Measurements from ENCODE around the gene KIAA0040. TPM values are rescaled to one million over a fixed set of nuclear protein-coding genes. Genes with fewer than 3 reads are reported as not detected.
A peak's percentile ranks its signal among the peaks of the same experiment; 100 is the strongest.

KIAA0040 gene
- polyA plus RNA-seq, 1 donor from 2014 or later = not detected

- Histone ChIP-seq H4K20me1 (ENCODE audit: insufficient read depth) (no peaks in the 10 kb centered on the region), H3K9me2 (ENCODE audit: insufficient read depth, low read length) (no peaks in the 10 kb centered on the region), H3K36me3 (ENCODE audit: insufficient read depth, low read length) (no peaks in the 10 kb centered on the region), H3K9me3 (ENCODE audit: low read length) (no peaks in the 10 kb centered on the region), H2AFZ (ENCODE audit: low read depth, low read length) (no peak overlapping the region), H3F3A (ENCODE audit: insufficient read depth, low read length, poor library complexity, severe bottlenecking) (no peaks in the 10 kb centered on the region), H3K27ac (ENCODE audit: low read length) (no peak overlapping the region), H3K9ac (ENCODE audit: low read length) (no peak overlapping the region), H3K4me3 (ENCODE audit: low read length) (no peak overlapping the region), H3K4me2 (ENCODE audit: low read length) (no peak overlapping the region), H3K79me2 (replicated peaks; ENCODE audit: insufficient read depth, low read length) (no peaks in the 10 kb centered on the region), H3K27me3 (ENCODE audit: insufficient read depth, low read depth, low read length) (no peaks in the 10 kb centered on the region)
- TF ChIP-seq CTCF (IDR thresholded peaks at IDR 0.05; ENCODE audit: poor library complexity, severe bottlenecking) (no peak), REST (IDR thresholded peaks at IDR 0.05; ENCODE audit: borderline replicate concordance) (no peak), MXI1 (conservative IDR thresholded peaks at IDR 0.05; ENCODE audit: poor library complexity, severe bottlenecking) (no peak), RAD21 (conservative IDR thresholded peaks at IDR 0.05) (no peak), EZH2 (IDR thresholded peaks at IDR 0.05; ENCODE audit: borderline replicate concordance, insufficient read depth, low read length, poor library complexity, severe bottlenecking) (no peak), SMC3 (conservative IDR thresholded peaks at IDR 0.05; ENCODE audit: poor library complexity) (no peak), EP300 (conservative IDR thresholded peaks at IDR 0.05; ENCODE audit: poor library complexity, severe bottlenecking) (no peak), TAF1 (IDR thresholded peaks at IDR 0.05; ENCODE audit: low read depth) (no peak), POLR2AphosphoS5 (IDR thresholded peaks at IDR 0.05) (no peak)
Observed at GRCh38 chr1:175147569-175147968, 45.0 kb downstream of the KIAA0040 start.

GRCh38 chr1:175146529-175147213 is 45.9 kb downstream of the KIAA0040 start:
- Histone ChIP-seq H3K4me2 (ENCODE audit: low read length) (no peak overlapping the region), H3K4me3 (ENCODE audit: low read length) (no peak overlapping the region), H2AFZ (ENCODE audit: low read depth, low read length) (no peak overlapping the region), H3K79me2 (replicated peaks; ENCODE audit: insufficient read depth, low read length) (no peaks in the 10 kb centered on the region), H4K20me1 (ENCODE audit: insufficient read depth) (no peaks in the 10 kb centered on the region), H3K9ac (ENCODE audit: low read length) (no peak overlapping the region), H3K9me3 (ENCODE audit: low read length) (no peaks in the 10 kb centered on the region), H3F3A (ENCODE audit: insufficient read depth, low read length, poor library complexity, severe bottlenecking) (no peaks in the 10 kb centered on the region), H3K27me3 (ENCODE audit: insufficient read depth, low read depth, low read length) (no peaks in the 10 kb centered on the region), H3K27ac (ENCODE audit: low read length) (no peak overlapping the region), H3K9me2 (ENCODE audit: insufficient read depth, low read length) (no peaks in the 10 kb centered on the region), H3K36me3 (ENCODE audit: insufficient read depth, low read length) (no peaks in the 10 kb centered on the region)
- TF ChIP-seq CTCF (IDR thresholded peaks at IDR 0.05; ENCODE audit: poor library complexity, severe bottlenecking) (peak; percentile 47), SMC3 (conservative IDR thresholded peaks at IDR 0.05; ENCODE audit: poor library complexity) (peak; percentile 40), RAD21 (conservative IDR thresholded peaks at IDR 0.05) (peak; percentile 30), POLR2AphosphoS5 (IDR thresholded peaks at IDR 0.05) (no peak)
